Activated CD4-positive, alpha-beta T cell treated with anti-CD3 and anti-CD28 coated beads for 36 hours (primary cell): ENCODE data around the gene ANP32B. TPM values are rescaled to one million over a fixed set of nuclear protein-coding genes. Genes with fewer than 3 reads are reported as not detected.
A peak's percentile ranks its signal among the peaks of the same experiment; 100 is the strongest.

Experiments
- ATAC-seq: fragments of 200-7000 bp; cut with Tn5 transposase; one replicate; pipeline ENCODE4 v1.10.0; 2021; ENCODE audit warnings: mild to moderate bottlenecking, moderate library complexity
- CTCF ChIA-PET: fragments of 350-600 bp; sonication (Branson Sonifier 250); formaldehyde crosslinking; loops from one replicate; lab custom pipeline; 2021; ENCODE audit warnings: antibody characterized with exemption; lab: Charles Lee
- POLR2A ChIA-PET: fragments of 350-600 bp; sonication (Branson Sonifier 250); formaldehyde crosslinking; loops from one replicate; lab custom pipeline; 2021; ENCODE audit warnings: antibody characterized with exemption, inconsistent platforms; lab: Charles Lee
- DNase-seq: peaks from one replicate; pipeline ENCODE4 v3.0.0-alpha.2; 2020
- H3K27ac Mint-ChIP-seq: one replicate; pipeline ENCODE4 v1.8.0; 2021; ENCODE audit warnings: mixed read lengths
- H3K27me3 Mint-ChIP-seq: one replicate; pipeline ENCODE4 v1.8.0; 2021; ENCODE audit warnings: mixed read lengths
- H3K36me3 Mint-ChIP-seq: one replicate; pipeline ENCODE4 v1.8.0; 2021; ENCODE audit warnings: low read depth, mixed read lengths
- H3K4me1 Mint-ChIP-seq: one replicate; pipeline ENCODE4 v1.8.0; 2021; ENCODE audit warnings: mixed read lengths
- H3K4me3 Mint-ChIP-seq: one replicate; pipeline ENCODE4 v1.8.0; 2021; ENCODE audit warnings: mild to moderate bottlenecking, moderate library complexity, mixed read lengths
- H3K9me3 Mint-ChIP-seq: one replicate; pipeline ENCODE4 v1.8.0; 2021; ENCODE audit warnings: low read depth, mixed read lengths
- intact Hi-C, 2 experiments: fragments of 100-400 bp; cut with DNase I in 1 of 2; cut with micrococcal nuclease in 1 of 2; formaldehyde crosslinking; loops; one replicate each; pipeline versions ENCODE4 v1.14.2 to v1.15.1; 2022 to 2024; cut with DNase I, micrococcal nuclease
- total RNA-seq, 2 experiments: library from RNA; stranded (reverse); gene quantifications; one replicate each; pipeline ENCODE4 v1.2.3, GENCODE V29; 2021

Gene ANP32B
- 100 to 1,000 TPM; 367 to 440 TPM for total RNA-seq

DNA sequence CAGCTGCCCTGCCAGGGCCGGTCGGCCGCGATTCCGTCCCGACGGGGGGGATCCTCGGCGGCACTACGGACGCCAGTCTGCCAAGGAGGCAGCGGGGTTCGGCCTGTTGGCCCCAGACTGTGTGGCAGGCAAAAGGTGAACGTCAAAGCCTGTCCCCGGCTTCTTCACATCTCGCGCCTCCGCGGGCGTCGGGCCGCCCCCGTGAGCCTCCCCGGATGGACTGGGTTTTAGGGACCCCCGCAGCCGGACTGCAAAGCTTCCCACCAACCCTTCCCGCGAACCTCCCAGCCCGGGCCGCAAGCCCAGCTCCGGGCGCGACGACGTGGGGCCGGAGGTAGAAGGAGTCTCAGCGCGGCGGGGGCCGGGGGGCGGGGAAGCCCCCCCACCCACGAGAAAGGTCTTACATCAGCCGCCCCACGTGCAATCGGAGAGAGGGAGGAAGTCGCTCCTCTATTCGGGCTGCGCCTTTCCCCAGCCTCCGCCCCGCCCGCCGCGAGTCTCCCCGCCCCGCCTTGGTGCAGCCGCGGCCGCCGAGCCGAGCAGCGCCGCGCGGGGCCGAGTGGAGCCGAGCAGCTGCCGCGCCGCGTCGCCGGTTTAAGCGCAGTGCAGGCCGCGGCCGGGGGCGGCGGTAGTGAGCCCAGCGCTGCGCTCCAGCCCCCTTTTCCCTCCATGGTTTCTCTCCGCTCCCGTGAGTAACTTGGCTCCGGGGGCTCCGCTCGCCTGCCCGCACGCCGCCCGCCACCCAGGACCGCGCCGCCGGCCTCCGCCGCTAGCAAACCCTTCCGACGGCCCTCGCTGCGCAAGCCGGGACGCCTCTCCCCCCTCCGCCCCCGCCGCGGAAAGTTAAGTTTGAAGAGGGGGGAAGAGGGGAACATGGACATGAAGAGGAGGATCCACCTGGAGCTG, at the start of gene ANP32B:
TSS of gene ANP32B (plus strand) at position 659 of the 906 bp plus-strand sequence. CDS start at position 874, 215 bp downstream.
- no peaks in the 10 kb centered on the region for H3K27me3 Mint-ChIP-seq
- POLR2A ChIA-PET = interaction anchor here (0.7 to 2.2 kb wide), 7 partner anchors 10 to 349 kb away, joined by 3 to 7 read pairs (median 3); partner anchors contain the start of genes NANS, NCBP1, TRMO and TSTD2

GRCh38 chr9:97934321-97935115, 48.6 kb upstream of the ANP32B start:
- Mint-ChIP-seq H3K9me3 (no peaks in the 10 kb centered on the region), H3K27ac (no peak overlapping the region), H3K4me3 (no peak overlapping the region), H3K4me1 (peaks cover 66% of the 10 kb centered on the region), H3K36me3 (no peaks in the 10 kb centered on the region), H3K27me3 (no peaks in the 10 kb centered on the region)
- ATAC-seq (no peak), DNase-seq (peak; percentile 40)
- ChIA-PET POLR2A (no interaction called here), CTCF (interaction anchor here (0.7 to 8.0 kb wide), 6 partner anchors 12 to 186 kb away, joined by 3 to 64 read pairs (median 4); partner anchors contain the start of gene TRMO)
- intact Hi-C loops = no loop called here

More for the DNA sequence above, at the start of gene ANP32B:
- peaks cover 49% of the 10 kb centered on the region for H3K4me1 Mint-ChIP-seq
- ATAC-seq = peak; percentile 89
- H3K27ac Mint-ChIP-seq = peak within 1 kb of the TSS; percentile 92
- peak; percentile 98 for DNase-seq
- intact Hi-C loops = loop anchor here (1.0 to 10.0 kb wide), 13 partner anchors 60 to 1924 kb away; partner anchors contain the start of genes XPA (in 2 of the 2), ANKS6 (in 1 of the 2), NANS (in 1 of the 2) and STX17 (in 1 of the 2)
- H3K9me3 Mint-ChIP-seq = no peaks in the 10 kb centered on the region
- H3K4me3 Mint-ChIP-seq = peak within 1 kb of the TSS; percentile 81
- CTCF ChIA-PET = interaction anchor here (0.6 to 3.5 kb wide), 11 partner anchors 11 to 273 kb away, joined by 3 to 32 read pairs (median 3); partner anchors contain the start of genes HEMGN and TRMO
- H3K36me3 Mint-ChIP-seq = peaks cover 19% of the 10 kb centered on the region

GRCh38 chr9:97935276-97935675, 47.9 kb upstream of the ANP32B start:
- no peak overlapping the region for H3K27ac Mint-ChIP-seq
- ATAC-seq = no peak
- intact Hi-C loops = no loop called here
- ChIA-PET CTCF (interaction anchor here (0.9 to 8.0 kb wide), 5 partner anchors 13 to 28 kb away, joined by 3 to 64 read pairs (median 4); partner anchors contain the start of gene TRMO), POLR2A (no interaction called here)
- H3K9me3 Mint-ChIP-seq = no peaks in the 10 kb centered on the region
- H3K36me3 Mint-ChIP-seq = no peaks in the 10 kb centered on the region
- no peak overlapping the region for H3K4me3 Mint-ChIP-seq
- H3K27me3 Mint-ChIP-seq = no peaks in the 10 kb centered on the region
- H3K4me1 Mint-ChIP-seq = peaks cover 58% of the 10 kb centered on the region
- no peak for DNase-seq

DNA sequence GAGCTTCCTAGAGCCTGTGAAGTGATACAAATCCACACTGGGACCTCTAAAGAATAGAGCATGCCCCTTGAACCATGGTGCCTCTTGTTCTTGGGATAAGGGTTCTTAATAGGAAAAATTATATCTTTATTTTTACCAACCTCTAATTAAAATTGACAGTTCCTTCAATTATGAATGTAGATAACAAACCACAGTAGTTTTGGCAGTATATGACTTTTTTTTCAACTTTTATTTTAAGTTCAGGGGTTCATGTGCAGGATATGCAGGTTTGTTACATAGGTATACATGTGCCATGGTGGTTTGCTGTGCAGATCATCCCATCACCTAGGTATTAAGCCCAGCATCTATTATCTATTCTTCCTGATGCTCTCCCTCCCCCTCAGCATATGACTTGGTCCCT, 46.1 kb upstream of the ANP32B start:
- no peaks in the 10 kb centered on the region for H3K9me3 Mint-ChIP-seq
- DNase-seq (no peak), ATAC-seq (no peak)
- CTCF ChIA-PET = interaction anchor here (0.9 to 8.0 kb wide), 5 partner anchors 11 to 319 kb away, joined by 3 to 64 read pairs (median 4); partner anchors contain the start of gene TRMO
- no peak overlapping the region for H3K27ac Mint-ChIP-seq
- POLR2A ChIA-PET = no interaction called here
- peaks cover 43% of the 10 kb centered on the region for H3K4me1 Mint-ChIP-seq
- H3K36me3 Mint-ChIP-seq = no peaks in the 10 kb centered on the region
- intact Hi-C loops = no loop called here
- no peaks in the 10 kb centered on the region for H3K27me3 Mint-ChIP-seq
- H3K4me3 Mint-ChIP-seq = no peak overlapping the region

- intact Hi-C loops = no loop called here
- peaks cover 38% of the 10 kb centered on the region for H3K4me1 Mint-ChIP-seq
- POLR2A ChIA-PET = interaction anchor here (0.9 kb wide), 1 partner anchor 15 kb away, joined by 3 read pairs; no protein-coding TSS in a partner anchor
- peak within 1 kb of the TSS; percentile 38 for H3K4me3 Mint-ChIP-seq
- H3K9me3 Mint-ChIP-seq = no peaks in the 10 kb centered on the region
- peak; percentile 48 for DNase-seq
- peak; percentile 85 for ATAC-seq
- H3K27ac Mint-ChIP-seq = peak within 1 kb of the TSS; percentile 75
- H3K27me3 Mint-ChIP-seq = no peaks in the 10 kb centered on the region
- H3K36me3 Mint-ChIP-seq = no peaks in the 10 kb centered on the region
- CTCF ChIA-PET = interaction anchor here (0.7 to 8.0 kb wide), 3 partner anchors 16 to 545 kb away, joined by 3 to 64 read pairs (median 4); partner anchors contain the start of gene TRMO
Measured at GRCh38 chr9:97938081-97938644, 45.0 kb upstream of the ANP32B start, which contains the start of gene HEMGN. HEMGN (minus strand) TSS chr9:97938172; CDS start chr9:97938136, 36 bp downstream.

GRCh38 chr9:97940233-97940632, 42.9 kb upstream of the ANP32B start:
- H3K27ac Mint-ChIP-seq = no peak overlapping the region
- H3K4me3 Mint-ChIP-seq = no peak overlapping the region
- peaks cover 26% of the 10 kb centered on the region for H3K4me1 Mint-ChIP-seq
- no peak for DNase-seq
- H3K9me3 Mint-ChIP-seq = no peaks in the 10 kb centered on the region
- H3K27me3 Mint-ChIP-seq = no peaks in the 10 kb centered on the region
- ChIA-PET POLR2A (no interaction called here), CTCF (interaction anchor here (1.1 to 8.0 kb wide), 3 partner anchors 11 to 18 kb away, joined by 3 to 64 read pairs (median 4); partner anchors contain the start of gene TRMO)
- ATAC-seq = no peak
- H3K36me3 Mint-ChIP-seq = no peaks in the 10 kb centered on the region
- intact Hi-C loops = no loop called here

DNA sequence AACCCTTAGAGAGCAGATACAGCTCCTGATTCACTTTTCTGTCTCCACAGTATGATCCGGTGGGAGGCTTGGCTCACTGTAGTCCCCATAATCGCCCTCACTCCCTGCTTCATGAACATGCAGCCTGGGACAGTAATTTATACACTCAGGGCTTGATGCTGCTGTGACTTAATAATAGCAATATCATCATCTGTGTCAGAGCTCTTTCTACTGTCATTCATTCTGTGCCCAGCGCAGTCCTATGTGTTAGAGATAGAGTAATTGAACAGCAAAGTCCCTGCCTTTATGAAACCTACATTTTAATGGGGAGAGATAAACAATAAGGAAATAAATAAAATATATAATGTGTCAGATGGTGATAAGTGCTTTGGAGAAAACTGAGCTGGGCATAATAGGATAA, 42.4 kb upstream of the ANP32B start:
- ChIA-PET POLR2A (no interaction called here), CTCF (interaction anchor here (1.1 to 8.0 kb wide), 4 partner anchors 11 to 40 kb away, joined by 3 to 64 read pairs (median 4); partner anchors contain the start of gene TRMO)
- Mint-ChIP-seq H3K4me1 (peaks cover 24% of the 10 kb centered on the region), H3K27me3 (no peaks in the 10 kb centered on the region), H3K36me3 (no peaks in the 10 kb centered on the region), H3K4me3 (no peak overlapping the region), H3K9me3 (no peaks in the 10 kb centered on the region), H3K27ac (no peak overlapping the region)
- DNase-seq = no peak
- no peak for ATAC-seq
- intact Hi-C loops = no loop called here

GRCh38 chr9:97941323-97941722, 41.8 kb upstream of the ANP32B start:
- CTCF ChIA-PET = interaction anchor here (1.4 to 8.0 kb wide), 3 partner anchors 18 to 40 kb away, joined by 3 to 64 read pairs (median 11); partner anchors contain the start of gene TRMO
- no peak for ATAC-seq
- no peaks in the 10 kb centered on the region for H3K27me3 Mint-ChIP-seq
- no peak overlapping the region for H3K27ac Mint-ChIP-seq
- no peak for DNase-seq
- POLR2A ChIA-PET = no interaction called here
- H3K4me3 Mint-ChIP-seq = no peak overlapping the region
- H3K36me3 Mint-ChIP-seq = no peaks in the 10 kb centered on the region
- intact Hi-C loops = no loop called here
- H3K4me1 Mint-ChIP-seq = peaks cover 21% of the 10 kb centered on the region
- H3K9me3 Mint-ChIP-seq = no peaks in the 10 kb centered on the region

DNA sequence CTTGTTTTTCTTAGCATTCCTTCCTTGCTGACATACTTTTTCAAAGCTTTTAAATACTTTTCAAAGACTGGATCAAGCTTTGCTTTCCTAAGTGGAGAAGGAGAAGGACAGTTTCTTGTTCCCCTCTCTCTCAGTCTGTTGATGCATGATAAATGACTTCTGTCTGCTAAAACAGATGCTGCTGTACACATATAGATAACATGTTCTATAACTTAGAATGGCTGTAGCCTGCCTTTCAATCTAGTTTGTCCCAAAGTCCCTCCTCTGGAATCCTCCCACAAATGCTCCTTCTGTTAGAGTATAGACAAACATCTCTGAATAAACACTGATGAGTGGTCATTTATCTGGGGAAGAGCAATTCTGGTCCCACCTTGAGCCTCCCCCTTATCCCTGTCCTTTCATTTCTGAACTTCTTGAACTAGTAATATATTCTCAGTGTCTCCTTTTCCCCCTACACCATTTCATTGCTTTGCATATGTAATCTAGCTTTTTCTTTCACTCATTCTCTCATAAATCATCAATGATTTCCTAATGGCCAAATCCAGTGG, 39.8 kb upstream of the ANP32B start:
- ATAC-seq (no peak), DNase-seq (no peak)
- ChIA-PET POLR2A (no interaction called here), CTCF (interaction anchor here (0.8 to 2.4 kb wide), 5 partner anchors 12 to 39 kb away, joined by 3 to 11 read pairs (median 4); no protein-coding TSS in a partner anchor)
- Mint-ChIP-seq H3K4me3 (no peak overlapping the region), H3K4me1 (peaks cover 5% of the 10 kb centered on the region), H3K9me3 (no peaks in the 10 kb centered on the region), H3K36me3 (no peaks in the 10 kb centered on the region), H3K27me3 (no peaks in the 10 kb centered on the region), H3K27ac (no peak overlapping the region)
- intact Hi-C loops = no loop called here

DNA sequence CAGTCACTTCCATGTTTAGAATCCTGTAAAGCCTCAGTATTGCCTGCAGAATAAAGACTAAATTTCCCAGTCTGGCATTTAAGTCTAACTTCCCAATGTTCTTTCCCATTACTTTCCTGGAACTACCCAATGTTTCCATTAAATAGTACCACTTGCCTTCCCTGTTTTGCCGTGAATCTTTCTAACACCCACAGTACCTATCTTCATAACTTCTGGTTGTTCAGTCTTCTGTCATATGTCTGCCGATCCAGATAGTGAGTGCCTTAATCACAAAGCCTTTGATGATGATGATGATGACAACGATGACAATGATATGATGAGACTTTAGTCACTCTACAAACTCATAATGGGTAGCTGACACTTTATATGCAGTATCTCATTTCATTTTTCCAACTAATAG, 38.5 kb upstream of the ANP32B start:
- ChIA-PET CTCF (interaction anchor here (0.6 to 1.7 kb wide), 4 partner anchors 10 to 44 kb away, joined by 3 to 6 read pairs (median 4); no protein-coding TSS in a partner anchor), POLR2A (no interaction called here)
- ATAC-seq (peak; percentile 26), DNase-seq (no peak)
- no peaks in the 10 kb centered on the region for H3K9me3 Mint-ChIP-seq
- no peak overlapping the region for H3K27ac Mint-ChIP-seq
- no peaks in the 10 kb centered on the region for H3K27me3 Mint-ChIP-seq
- no peak overlapping the region for H3K4me3 Mint-ChIP-seq
- no peaks in the 10 kb centered on the region for H3K4me1 Mint-ChIP-seq
- H3K36me3 Mint-ChIP-seq = no peaks in the 10 kb centered on the region
- intact Hi-C loops = no loop called here
